Mucosa of descending colon (tissue), 3 donors: Measurements from ENCODE around the gene UBE2L3. TPM values are rescaled to one million over a fixed set of nuclear protein-coding genes. Genes with fewer than 3 reads are reported as not detected.
A peak's percentile ranks its signal among the peaks of the same experiment; 100 is the strongest.
"Not testable (repeated sequence)": the region's sequence is repeated elsewhere in the genome, so short reads cannot be mapped to it uniquely, and the experiment has no call there.

ENCODE experiments used
- ATAC-seq: fragments of 200-7000 bp; cut with Tn5 transposase; one replicate; pipeline ENCODE4 v1.9.1; 2020; ENCODE audit warnings: mild to moderate bottlenecking, moderate library complexity
- DNase-seq, 3 donors: peaks; one replicate each; pipeline ENCODE4 v3.0.0-alpha.2; 2020
- H3K36me3 ChIP-seq: fragments of 200-600 bp; one replicate; pipeline ENCODE4 v1.8.0; 2021; ENCODE audit warnings: low read depth, mild to moderate bottlenecking
- H3K4me1 ChIP-seq: fragments of 200-600 bp; one replicate; pipeline ENCODE4 v1.8.0; 2021; ENCODE audit warnings: low read depth, mild to moderate bottlenecking
- H3K4me3 ChIP-seq: fragments of 200-600 bp; one replicate; pipeline ENCODE4 v1.8.0; 2021; ENCODE audit warnings: mild to moderate bottlenecking
- H3K9me3 ChIP-seq: fragments of 200-600 bp; one replicate; pipeline ENCODE4 v1.8.0; 2021; ENCODE audit warnings: mild to moderate bottlenecking
- intact Hi-C, 2 donors: fragments of 100-400 bp; cut with DNase I in 1 of 2; cut with micrococcal nuclease in 1 of 2; formaldehyde crosslinking; loops; one replicate each; pipeline versions ENCODE4 v1.11.0 to v1.11.1; 2022; cut with DNase I, micrococcal nuclease
- total RNA-seq, 3 donors: library from RNA; stranded (reverse); fragmentation: NEBNext Ultra II Directional in 2 of 3; extraction: Animal tissue kit (Norgen Biotek cat#: 25700) in 2 of 3; gene quantifications; one replicate each; pipeline versions ENCODE4 v1.2.1 to v1.2.4, GENCODE V29; 2021 to 2023
- TF ChIP-seq, protein P1 (sequence below): fragments of 200-600 bp; IDR thresholded peaks from one replicate; pipeline ENCODE4 v1.8.0; 2022; ENCODE audit warnings: antibody characterized with exemption, mild to moderate bottlenecking
- donor health status: DM: no; HTN: no; CAD: no; lungs with moderate emphysema.
- donor health status: DM: no; HTN: no; CAD: no.
- donor health status: DM: no; HTN: yes; CAD: no.

Gene UBE2L3
- total RNA-seq, 3 donors from 2014 or later: 52.6 to 60.9 (median 60.7) TPM

GRCh38 chr22:21559345-21560125 lies 8.0 kb upstream of the UBE2L3 start:
- H3K4me1 ChIP-seq, intact Hi-C loops, H3K9me3 ChIP-seq, ATAC-seq, H3K4me3 ChIP-seq, H3K36me3 ChIP-seq: not testable (repeated sequence)
- peak in 1 of 3 donors; percentile 4 for DNase-seq

DNA sequence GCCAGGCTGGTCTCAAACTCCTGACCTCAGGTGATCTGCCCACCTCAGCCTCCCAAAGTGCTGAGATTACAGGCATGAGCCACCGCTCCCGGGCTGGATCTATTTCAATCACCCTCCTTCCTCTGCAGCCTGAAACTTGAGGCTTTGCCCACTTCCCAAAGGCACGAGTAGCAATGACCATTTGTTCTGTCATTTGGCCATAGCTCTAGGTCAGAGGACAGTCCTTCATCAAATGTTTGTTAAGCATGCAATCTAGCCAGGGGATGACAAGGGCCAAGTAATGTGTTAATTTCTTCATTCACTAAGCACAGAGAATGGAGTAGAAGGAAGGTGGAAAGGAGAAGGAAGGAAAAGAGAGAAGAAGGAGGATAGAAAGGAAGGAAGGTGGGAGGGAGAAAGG lies 6.9 kb upstream of the UBE2L3 start:
- H3K9me3 ChIP-seq, H3K4me3 ChIP-seq, intact Hi-C loops, ATAC-seq, DNase-seq, H3K36me3 ChIP-seq, H3K4me1 ChIP-seq: not testable (repeated sequence)

DNA sequence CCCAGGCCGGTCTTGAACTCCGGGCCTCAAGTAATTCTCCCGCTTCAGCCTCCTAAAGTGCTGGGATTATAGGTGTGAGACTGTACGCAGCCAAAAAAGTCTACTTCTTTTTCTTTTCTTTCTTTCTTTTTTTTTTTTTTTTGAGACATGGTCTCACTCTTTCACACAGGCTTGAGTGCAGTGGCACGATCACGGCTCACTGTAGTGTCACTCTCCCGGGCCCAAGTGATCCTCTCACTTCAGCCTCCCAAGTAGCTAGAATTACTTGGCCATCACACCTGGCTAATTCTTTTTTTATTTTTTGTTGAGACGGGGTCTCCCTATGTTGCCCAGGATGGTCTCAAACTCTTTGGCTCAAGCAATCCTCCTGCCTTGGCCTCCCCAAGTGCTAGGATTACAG lies 3.6 kb upstream of the UBE2L3 start:
- no peak for ATAC-seq
- Histone ChIP-seq H3K9me3 (no peaks in the 10 kb centered on the region), H3K4me3 (no peak overlapping the region), H3K36me3 (no peaks in the 10 kb centered on the region), H3K4me1 (peaks cover 1% of the 10 kb centered on the region)
- peak in 1 of 3 donors; percentile 9 for DNase-seq
- TF ChIP-seq, protein P1, sequence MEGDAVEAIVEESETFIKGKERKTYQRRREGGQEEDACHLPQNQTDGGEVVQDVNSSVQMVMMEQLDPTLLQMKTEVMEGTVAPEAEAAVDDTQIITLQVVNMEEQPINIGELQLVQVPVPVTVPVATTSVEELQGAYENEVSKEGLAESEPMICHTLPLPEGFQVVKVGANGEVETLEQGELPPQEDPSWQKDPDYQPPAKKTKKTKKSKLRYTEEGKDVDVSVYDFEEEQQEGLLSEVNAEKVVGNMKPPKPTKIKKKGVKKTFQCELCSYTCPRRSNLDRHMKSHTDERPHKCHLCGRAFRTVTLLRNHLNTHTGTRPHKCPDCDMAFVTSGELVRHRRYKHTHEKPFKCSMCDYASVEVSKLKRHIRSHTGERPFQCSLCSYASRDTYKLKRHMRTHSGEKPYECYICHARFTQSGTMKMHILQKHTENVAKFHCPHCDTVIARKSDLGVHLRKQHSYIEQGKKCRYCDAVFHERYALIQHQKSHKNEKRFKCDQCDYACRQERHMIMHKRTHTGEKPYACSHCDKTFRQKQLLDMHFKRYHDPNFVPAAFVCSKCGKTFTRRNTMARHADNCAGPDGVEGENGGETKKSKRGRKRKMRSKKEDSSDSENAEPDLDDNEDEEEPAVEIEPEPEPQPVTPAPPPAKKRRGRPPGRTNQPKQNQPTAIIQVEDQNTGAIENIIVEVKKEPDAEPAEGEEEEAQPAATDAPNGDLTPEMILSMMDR: no peak
- intact Hi-C loops: no loop called here

- DNase-seq: peak in 1 of 3 donors; percentile 1
- Histone ChIP-seq H3K36me3 (no peaks in the 10 kb centered on the region), H3K9me3 (no peaks in the 10 kb centered on the region), H3K4me3 (no peak overlapping the region), H3K4me1 (peaks cover 6% of the 10 kb centered on the region)
- no peak for ATAC-seq
- TF ChIP-seq, protein P1: no peak
- intact Hi-C loops: no loop called here
Measured at GRCh38 chr22:21564411-21564810, 3.1 kb upstream of the UBE2L3 start.

- DNase-seq: peak; percentile 21 to 56 (median 35)
- H3K9me3 ChIP-seq: no peaks in the 10 kb centered on the region
- H3K4me3 ChIP-seq: peak overlapping the region; percentile 85
- H3K36me3 ChIP-seq: no peaks in the 10 kb centered on the region
- ATAC-seq: peak; percentile 64
- intact Hi-C loops: no loop called here
- TF ChIP-seq, protein P1: no peak
- H3K4me1 ChIP-seq: peaks cover 33% of the 10 kb centered on the region
Measured at GRCh38 chr22:21568347-21569075, 997 bp downstream of the UBE2L3 start.

GRCh38 chr22:21569076-21569427 lies 1.5 kb downstream of the UBE2L3 start:
- H3K36me3 ChIP-seq, H3K4me3 ChIP-seq, H3K9me3 ChIP-seq, ATAC-seq, intact Hi-C loops: not testable (repeated sequence)
- peak in 2 of 3 donors; percentile 16 to 33 for DNase-seq
- H3K4me1 ChIP-seq: peaks cover 37% of the 10 kb centered on the region

DNA sequence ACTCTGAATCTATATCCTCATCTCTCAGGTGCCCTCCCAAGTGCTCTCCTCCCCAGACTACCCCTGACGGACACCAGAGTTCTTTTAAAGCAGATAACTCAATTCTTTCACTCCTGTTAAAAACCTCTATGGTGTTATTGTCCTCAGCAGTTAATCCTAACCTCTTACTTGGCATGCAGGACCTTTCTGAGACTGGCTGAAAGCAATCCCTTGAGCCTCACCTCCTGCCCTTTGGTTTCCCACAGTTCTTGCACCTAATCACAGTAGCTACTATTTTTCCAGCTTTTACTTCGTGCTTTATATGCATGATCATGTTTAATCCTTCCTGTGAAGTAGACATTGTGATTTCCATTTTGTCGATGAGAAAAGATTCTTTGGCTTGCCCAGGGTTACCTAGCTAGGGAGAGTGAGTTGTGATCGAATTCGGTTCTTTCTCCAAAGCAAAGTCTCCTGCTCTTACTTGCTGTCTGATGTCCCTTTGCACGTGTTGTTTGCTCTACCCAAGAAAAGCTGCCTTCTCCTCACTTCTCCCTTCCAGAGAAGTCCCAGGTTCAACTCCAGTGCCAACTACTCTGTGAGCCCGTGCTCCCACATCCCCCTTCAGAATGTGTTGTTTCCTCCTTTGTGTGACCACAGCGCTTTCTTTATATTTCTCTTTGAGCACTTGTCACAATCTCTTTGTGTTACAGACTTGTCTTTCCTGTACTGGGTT lies 2.1 kb downstream of the UBE2L3 start:
- no peak overlapping the region for H3K4me3 ChIP-seq
- TF ChIP-seq, protein P1: no peak
- no peaks in the 10 kb centered on the region for H3K36me3 ChIP-seq
- peaks cover 43% of the 10 kb centered on the region for H3K4me1 ChIP-seq
- H3K9me3 ChIP-seq: no peaks in the 10 kb centered on the region
- no peak for DNase-seq
- ATAC-seq: no peak
- intact Hi-C loops: no loop called here
